Fibroblast of mammary gland (primary cell): ENCODE results near the gene APLP2.
A peak's percentile ranks its signal among the peaks of the same experiment; 100 is the strongest.

Experiments used
- DNase-seq: peaks from one replicate; pipeline ENCODE4 v3.0.0-alpha.2; 2010; ENCODE audit warnings: low read depth
- H3K4me3 ChIP-seq: 2 replicates; pipeline ENCODE4 v1.5.1; 2011; ENCODE audit warnings: low read depth, mild to moderate bottlenecking, low read length, moderate library complexity; ENCODE audit not compliant: control insufficient read depth
- TF ChIP-seq, protein P1 (sequence below): conservative IDR thresholded peaks from 2 replicates; pipeline ENCODE4 v1.5.1; 2011; ENCODE audit warnings: low read depth, low read length, inconsistent platforms; ENCODE audit not compliant: control insufficient read depth, insufficient read depth

The APLP2 gene

DNA sequence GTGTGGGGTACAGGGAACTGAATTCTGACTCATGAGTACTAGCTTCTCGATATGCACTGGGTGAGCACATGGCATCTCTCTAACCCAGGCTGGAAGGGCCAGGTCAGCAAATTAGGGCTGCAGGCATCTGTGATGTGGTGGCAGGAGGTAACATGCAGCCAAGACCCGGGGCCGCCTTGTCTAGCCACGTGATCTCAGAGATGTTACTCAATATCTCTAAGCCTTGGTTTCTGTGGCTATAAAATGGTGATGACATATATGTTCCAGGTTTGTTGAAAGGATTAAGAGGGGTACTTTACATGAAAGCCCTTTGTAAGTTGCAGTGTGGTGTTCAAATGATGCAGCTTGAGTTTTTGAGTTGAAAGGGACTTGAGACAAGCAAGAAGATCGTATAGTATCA, 93.0 kb downstream of the APLP2 start:
- DNase-seq: peak; percentile 41
- no peak overlapping the region for H3K4me3 ChIP-seq
- TF ChIP-seq, protein P1, sequence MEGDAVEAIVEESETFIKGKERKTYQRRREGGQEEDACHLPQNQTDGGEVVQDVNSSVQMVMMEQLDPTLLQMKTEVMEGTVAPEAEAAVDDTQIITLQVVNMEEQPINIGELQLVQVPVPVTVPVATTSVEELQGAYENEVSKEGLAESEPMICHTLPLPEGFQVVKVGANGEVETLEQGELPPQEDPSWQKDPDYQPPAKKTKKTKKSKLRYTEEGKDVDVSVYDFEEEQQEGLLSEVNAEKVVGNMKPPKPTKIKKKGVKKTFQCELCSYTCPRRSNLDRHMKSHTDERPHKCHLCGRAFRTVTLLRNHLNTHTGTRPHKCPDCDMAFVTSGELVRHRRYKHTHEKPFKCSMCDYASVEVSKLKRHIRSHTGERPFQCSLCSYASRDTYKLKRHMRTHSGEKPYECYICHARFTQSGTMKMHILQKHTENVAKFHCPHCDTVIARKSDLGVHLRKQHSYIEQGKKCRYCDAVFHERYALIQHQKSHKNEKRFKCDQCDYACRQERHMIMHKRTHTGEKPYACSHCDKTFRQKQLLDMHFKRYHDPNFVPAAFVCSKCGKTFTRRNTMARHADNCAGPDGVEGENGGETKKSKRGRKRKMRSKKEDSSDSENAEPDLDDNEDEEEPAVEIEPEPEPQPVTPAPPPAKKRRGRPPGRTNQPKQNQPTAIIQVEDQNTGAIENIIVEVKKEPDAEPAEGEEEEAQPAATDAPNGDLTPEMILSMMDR: no peak

DNA sequence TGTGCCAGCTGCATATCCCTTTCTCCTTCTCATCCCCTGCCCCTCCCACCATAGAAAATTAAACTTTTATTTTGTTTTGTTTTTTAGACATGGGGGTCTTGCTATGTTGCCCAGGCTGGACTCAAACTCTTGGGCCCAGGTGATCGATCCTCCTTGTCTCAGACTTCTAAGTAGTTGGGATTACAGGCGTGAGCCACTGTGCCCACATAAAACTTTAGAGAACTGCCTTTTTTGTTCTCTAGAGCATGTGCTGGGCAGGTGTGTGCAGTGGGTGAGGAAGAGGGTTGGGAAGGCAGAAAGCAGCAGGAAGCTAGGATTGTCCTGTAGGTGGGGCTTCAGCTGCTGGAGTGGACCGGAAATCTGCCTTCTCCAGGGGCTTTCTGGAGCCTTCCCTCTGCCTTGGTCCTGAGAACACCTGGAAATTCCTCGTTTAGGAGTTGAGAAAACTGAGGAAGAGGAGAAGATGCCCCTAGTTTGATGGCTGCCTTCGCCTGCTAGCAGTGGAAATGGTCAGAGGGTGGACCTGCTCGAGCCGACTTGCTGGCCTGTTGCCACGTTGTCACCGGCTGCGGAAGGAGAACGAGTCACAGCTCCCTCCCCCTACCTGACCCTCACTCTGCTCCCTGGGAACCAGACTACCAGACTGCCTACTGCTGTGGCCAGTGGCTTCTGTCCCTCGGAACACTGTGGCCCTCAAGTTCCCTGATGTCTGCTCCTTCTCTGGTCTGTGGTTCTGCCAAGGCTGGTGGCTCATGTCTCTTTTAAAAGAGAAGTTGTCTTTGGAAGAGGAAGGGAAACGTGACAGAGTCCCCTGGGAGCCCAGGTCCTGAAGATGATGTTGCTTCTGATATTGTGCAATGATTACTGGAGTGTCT, 93.9 kb downstream of the APLP2 start:
- no peak overlapping the region for H3K4me3 ChIP-seq
- DNase-seq: no peak
- TF ChIP-seq, protein P1: no peak

DNA sequence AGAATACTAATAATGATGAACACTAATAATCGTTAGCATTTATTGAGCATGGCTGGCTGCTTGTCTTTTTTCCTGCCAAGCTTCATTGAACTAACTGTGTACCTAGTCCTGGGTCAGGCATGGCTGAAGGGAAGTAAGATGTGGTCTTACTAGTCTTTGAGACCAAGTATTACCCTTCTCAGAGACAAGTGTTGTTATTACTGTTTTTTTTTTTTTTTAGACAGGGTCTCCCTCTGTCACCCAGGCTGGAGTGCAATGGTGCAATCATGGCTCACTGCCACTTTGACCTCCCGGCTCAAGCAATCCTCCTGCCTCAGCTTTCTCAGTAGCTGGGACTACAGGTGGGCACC, 94.5 kb downstream of the APLP2 start:
- DNase-seq: no peak
- H3K4me3 ChIP-seq: no peak overlapping the region
- TF ChIP-seq, protein P1: no peak

DNA sequence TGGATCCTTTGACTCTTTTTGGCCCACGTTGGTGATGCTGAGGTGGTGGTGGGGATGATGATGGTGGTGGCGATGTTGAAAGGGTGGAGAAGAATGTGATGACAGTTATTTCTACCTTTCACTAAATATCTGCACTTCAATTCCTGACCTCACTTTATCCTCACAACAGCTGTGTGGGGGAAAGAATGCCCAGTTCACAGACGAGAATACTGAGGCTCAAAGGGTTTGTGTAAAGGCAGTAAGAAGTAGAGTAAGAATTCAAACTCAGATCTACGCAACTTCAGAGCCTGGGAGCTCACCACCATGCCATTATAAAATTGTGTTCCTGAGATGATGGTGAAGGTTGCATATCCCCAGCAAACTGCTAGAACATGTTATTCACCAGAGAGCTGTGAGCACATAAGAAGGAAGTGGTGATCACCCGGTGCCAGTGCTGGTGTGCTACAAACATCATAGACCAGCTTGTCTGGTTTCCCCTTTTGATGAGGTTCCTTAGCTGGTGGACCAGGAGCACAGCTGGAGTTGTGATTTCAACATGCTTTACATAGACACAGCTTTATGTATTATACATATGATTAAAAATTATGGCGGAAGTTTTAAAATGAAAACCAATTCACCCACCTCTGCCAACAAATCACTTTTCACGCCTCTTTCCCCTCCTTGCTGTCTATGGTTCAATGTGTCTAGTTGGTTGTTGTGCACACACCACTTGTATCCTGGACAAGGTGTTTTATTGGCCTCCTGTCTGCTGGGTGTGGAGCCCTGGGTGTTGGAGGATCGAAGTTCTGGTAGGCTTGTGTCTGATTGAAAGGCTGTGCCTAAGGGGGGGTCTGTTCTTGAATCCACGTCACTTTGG, 96.1 kb downstream of the APLP2 start:
- TF ChIP-seq, protein P1: no peak
- DNase-seq: peak; percentile 21
- H3K4me3 ChIP-seq: no peak overlapping the region

DNA sequence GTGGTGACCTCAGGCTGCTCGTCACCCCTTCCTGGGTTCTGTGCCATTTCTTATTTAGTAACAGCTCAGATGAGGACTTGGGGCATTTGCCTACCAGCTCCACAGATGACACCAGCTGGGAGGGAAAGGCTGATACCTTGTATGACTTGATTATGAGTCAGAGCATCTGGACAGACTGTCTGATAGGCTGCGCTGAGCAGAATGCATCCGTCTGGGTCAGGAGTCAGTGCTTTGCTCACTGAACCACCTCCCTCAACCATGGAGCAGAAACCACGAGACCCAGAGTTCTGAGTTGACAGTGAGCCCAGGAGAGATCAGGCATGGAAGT, 96.7 kb downstream of the APLP2 start:
- H3K4me3 ChIP-seq: no peak overlapping the region
- TF ChIP-seq, protein P1: no peak
- peak; percentile 99 for DNase-seq

DNA sequence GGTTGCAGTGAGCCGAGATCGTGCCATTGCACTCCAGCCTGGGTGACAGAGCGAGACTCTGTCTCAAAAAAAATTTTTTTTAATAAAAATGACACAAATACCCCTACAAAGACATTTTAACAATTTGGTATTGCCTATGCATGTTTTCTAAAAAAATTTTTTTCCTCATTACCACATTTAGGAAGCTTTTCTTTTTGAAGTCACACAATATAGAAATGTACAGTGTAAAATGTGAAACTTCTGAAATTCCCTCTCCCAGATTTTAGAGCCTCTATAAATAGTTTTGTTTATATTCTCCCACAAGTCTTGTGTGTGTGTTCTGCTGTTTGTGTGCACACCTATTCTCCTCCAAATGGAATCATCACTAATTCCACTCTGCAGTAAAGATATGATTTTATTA, 97.5 kb downstream of the APLP2 start:
- no peak for DNase-seq
- TF ChIP-seq, protein P1: no peak
- H3K4me3 ChIP-seq: no peak overlapping the region
